GM19193 (cell line): ENCODE results near the gene ZNF443.

Source experiments
- POLR2A ChIP-seq: IDR thresholded peaks from 4 replicates; pipeline ENCODE4 v1.6.1; 2011; ENCODE audit not compliant: insufficient read depth, insufficient read length; ENCODE audit errors: extremely low read depth

The ZNF443 gene

DNA sequence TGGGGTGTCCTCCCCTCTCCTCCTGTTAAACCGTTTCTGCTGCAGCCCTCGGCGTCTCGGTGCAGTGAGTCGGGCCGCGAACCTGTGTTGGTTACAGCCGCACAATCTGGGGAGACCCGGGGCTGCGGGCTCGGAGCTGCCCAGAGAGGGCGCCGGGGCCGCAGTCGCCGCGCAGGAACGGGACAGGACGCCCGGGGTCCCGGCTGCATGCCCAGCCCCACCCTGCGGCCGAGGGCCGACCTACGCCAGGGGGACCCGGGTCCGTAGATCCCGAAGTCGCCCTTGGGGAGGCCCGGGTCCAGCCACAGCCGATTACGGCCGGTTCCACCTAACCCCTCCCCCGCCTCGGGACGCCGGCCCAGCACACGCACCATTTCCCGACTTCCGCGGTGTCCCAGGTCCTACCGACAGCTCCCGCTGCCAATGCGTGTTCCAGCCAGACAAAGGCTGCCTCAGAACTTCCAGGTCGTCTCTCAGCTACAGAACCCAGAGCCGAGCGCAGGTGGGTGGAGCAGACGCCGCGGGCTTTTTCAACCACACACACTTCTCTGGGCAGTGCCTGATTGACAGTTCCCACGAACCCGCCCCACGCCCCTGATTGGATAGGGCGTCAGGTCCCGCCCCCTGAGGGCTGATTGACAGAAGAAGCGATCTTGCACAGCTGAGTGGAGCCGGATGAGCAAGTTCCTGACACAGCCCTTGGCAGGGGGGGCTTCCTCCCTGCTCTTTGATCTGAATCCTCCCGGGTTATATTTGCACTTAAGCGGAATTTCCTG is at the start of gene ZNF443:
Gene ZNF443, minus strand, starts transcription at position 481 of the 776 bp plus-strand sequence. Its CDS starts 107 bp downstream, at position 374.
- TF ChIP-seq POLR2A, result peak; percentile 62

DNA sequence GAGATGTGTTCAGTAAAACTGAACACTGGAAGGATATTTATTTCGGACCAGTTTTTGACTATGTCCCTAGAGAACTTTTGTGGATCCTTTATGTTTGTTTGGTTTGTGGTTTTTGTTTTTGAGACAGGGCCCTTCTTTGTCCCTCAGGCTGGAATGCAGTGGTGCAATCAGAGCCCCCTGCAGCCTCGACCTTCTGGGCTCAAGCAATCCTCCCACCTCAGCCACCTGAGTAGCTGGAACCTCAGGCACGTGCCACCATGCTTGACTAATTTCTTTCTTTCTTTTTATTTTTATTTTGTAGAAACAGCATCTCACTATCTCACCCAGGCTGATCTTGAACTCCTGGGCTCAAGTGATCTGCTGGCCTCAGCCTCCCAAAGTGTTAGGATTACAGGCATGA is 44.8 kb upstream of the ZNF443 start:
- TF ChIP-seq POLR2A, result no peak

- TF ChIP-seq POLR2A, result no peak
These were observed 44.2 kb upstream of the ZNF443 start for GRCh38 chr19:12485052-12485416.

DNA sequence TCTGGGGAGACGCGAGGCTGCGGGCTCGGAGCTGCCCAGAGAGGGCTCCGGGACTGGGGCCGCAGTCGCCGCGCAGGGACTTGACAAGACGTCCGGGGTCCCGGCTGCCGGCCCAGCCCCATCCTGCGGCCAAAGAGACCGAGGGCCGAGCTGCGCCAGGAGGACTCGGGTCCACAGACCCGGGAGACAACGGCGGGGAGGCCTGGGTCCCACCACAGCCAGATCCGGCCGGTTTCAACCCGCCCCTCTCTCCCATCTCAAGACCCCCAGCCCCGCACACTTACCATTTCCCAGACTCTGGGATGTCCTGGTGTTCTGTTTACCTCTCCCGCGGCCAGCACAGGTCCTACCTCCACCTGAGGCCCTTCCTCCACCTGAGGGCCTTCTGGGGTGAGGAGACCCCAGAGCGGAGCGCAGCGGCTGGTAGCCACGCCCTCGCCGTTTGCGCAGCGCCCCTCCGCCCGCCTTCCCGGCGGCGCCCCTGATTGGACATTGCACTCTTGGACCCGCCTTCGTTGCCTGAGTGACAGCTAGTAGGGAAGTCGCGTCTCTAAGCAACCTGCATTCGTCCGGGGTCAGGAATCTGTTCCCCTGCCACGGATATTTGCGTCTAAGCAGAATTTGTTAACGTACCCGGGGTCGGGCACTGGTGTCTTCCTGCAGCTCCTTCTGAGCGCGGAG is 43.7 kb upstream of the ZNF443 start, which contains the start of gene ZNF709:
Gene ZNF709, minus strand, starts transcription at position 446 of the 681 bp plus-strand sequence. Its CDS starts 159 bp downstream, at position 287.
- peak; percentile 83 for TF ChIP-seq POLR2A

GRCh38 chr19:12484011-12484370 is 43.2 kb upstream of the ZNF443 start:
- no peak for TF ChIP-seq POLR2A

DNA sequence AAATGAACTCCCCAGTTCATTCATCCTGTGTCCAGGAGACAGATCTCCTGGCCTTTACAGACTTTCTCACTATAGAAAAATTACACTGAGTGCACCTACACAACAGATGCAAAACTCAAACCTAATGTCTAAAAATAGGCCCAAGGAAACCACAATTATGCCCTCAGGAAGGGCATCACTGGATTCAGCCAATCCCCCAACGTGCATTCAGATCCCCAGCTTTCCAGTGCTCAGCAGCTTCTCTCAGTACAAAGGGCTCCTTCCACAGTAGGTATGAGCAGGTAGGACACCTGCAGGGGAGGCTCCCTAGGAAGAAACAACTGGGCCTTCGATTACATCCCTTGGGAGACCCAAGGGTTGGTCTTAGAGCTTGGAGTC is 41.7 kb upstream of the ZNF443 start:
- no peak for TF ChIP-seq POLR2A

DNA sequence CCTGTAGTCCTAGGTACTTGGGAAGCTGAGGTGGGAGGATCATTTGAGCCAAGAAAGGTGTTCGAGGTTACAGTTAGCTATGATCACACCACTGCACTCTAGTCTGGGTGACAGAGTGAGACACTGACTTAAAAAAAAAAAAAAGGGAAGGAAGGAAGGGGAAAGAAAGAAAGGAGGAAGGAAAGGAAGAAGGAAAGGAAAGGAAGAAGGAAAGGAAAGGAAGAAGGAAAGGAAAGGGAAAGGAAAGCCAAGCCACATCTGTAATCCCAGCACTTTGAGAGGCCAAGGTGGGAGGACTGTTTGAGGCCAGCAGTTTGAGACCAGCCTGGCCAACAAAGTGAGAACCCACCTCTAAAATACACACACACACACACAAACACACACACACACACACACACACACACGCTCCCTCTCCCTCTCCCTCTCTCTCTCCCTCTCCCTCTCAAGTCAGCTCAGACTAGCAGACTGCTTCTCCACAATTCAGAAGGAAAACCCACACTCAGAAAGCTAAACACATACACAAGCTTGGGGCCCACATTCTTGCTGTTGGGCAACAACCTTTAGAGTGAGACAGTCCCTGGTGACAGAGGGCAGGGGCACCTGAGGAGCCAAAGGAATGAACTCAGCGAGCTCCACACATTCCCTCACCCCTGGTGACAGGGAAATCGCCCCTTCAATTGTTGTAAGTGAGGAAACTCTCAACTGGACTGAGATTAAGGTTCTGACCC is 41.1 kb upstream of the ZNF443 start:
- TF ChIP-seq POLR2A, result no peak

DNA sequence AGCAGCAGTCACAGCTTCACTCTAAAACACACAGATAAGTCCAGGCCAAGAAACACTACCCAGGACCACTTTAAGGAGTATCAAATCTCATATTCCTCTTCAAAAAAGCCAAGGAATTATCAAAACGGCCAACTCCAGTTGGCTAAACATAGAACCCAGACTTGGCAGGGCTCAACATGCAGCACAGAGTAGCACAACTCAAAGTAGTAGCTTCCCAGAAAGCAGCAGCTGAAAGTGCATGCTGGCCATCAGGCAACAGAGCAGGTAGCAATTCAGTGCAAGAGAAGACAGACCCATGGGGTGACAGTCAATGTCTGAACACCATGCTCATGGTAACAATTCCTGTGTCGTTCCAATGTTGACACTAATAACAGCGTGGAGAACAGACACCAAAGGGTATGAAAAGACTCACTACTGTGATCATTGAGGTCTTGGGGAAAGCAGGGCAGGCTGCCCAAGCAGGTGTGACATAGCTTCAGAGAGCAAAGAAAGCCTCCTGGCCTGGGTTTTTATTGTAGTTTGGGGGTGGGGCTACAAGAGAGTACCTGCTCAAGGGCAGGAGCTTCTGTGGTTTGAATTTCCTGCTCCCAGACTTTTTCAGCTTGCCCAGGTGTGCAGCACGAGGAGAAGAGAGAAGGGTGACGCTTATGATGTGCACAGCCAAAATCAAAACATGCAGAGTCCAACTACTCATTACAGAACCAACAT is 37.6 kb upstream of the ZNF443 start:
- no peak for TF ChIP-seq POLR2A

DNA sequence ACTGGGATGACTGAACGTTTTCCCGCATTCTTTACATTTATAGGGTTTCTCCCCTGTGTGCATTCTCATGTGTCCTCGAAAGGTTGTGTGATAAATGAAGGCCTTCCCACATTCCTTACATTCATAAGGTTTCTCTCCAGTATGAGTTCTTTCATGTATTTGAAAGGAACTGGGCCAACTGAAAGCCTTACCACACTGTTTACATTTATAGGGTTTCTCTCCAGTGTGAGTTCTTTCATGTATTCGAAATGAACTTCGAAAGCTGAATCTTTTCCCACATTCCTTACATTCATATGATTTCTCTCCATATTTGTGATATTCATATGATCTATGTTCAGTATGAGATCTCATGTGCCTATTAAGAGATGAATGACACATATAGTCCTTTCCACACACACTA is 24.4 kb upstream of the ZNF443 start:
- TF ChIP-seq POLR2A, result no peak

DNA sequence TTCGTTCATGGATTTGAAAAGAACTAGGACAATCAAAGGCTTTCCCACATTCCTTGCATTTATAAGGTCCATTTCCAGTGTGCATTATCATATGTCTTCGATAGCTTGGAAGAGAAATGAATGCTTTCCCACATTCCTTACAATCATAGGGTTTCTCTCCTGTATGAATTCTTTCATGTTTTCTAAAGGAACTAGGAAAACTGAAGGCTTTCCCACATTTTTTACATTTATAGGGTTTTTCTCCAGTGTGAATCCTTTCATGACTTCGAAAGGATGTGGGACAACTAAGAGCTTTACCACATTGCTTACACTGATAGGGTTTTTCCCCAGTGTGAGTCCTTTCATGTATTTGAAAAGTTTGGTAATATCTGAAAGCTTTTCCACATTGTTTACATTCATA is 23.9 kb upstream of the ZNF443 start:
- TF ChIP-seq POLR2A, result no peak

GRCh38 chr19:12453495-12453894 is 12.7 kb upstream of the ZNF443 start:
- TF ChIP-seq POLR2A, result no peak

- TF ChIP-seq POLR2A, result no peak
These were observed 10.0 kb upstream of the ZNF443 start for GRCh38 chr19:12450844-12451243.

DNA sequence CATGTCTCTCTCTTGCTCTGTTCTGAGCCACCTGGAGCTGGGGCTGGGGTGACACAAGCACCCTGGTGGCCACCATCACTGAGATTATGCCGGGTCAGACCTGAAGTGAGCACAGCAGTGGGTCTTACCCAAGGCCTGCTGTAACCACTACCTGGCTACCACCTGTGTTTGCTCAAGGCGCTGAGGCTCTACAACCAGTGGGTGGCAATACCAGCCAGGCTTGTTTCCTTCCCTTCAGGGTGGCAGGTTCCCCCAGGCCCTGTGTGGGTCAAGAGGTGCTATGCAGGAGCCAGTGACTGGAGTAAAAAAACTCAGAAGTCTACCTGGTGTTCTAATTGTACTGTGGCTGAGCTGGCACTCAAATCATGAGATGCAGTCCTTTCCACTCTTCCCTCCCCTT is 8.0 kb upstream of the ZNF443 start:
- TF ChIP-seq POLR2A, result no peak

DNA sequence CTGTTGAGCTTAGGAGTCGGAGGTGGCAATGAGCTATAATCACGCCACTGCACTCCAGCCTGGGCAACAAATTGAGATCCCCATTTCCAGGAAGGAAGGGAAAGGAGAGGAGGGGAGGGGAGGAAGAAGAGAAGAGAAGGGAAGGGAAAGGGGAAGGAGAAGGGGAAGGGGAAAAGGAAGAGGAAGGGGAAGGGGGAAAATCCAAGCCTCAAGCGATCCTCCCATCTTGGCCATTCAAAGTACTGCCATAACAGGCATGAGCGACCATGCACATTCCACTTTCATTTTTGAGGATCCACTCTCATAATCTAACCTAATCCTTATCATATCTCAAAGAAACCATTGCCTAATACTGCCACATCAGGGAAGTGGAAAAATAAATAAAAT is 14.9 kb downstream of the ZNF443 start:
- no peak for TF ChIP-seq POLR2A
